Liver (tissue), 9 donors: Measurements from ENCODE around the gene AEN. TPM values are rescaled to one million over a fixed set of nuclear protein-coding genes. Genes with fewer than 3 reads are reported as not detected.

ENCODE experiments used
- DNase-seq: peaks from one replicate; pipeline ENCODE4 v3.0.0-alpha.2; 2017; ENCODE audit warnings: low spot score
- H3K27ac ChIP-seq, 2 donors: one replicate each; pipeline ENCODE4 v1.7.0; 2013; ENCODE audit warnings: inconsistent platforms in 2 of 2, low read length in 2 of 2, control low read depth in 1 of 2, low read depth in 1 of 2, mild to moderate bottlenecking in 1 of 2
- H3K27me3 ChIP-seq, 4 donors: one replicate each; pipeline versions ENCODE4 v1.6.1 to v1.7.0; 2013; ENCODE audit warnings: low read length in 3 of 4, inconsistent platforms in 1 of 4, mild to moderate bottlenecking in 1 of 4, moderate library complexity in 1 of 4; ENCODE audit not compliant: control insufficient read depth in 4 of 4, insufficient read depth in 4 of 4
- H3K36me3 ChIP-seq, 4 donors: one replicate each; pipeline versions ENCODE4 v1.6.1 to v1.7.0; 2013; ENCODE audit warnings: low read length in 3 of 4, mild to moderate bottlenecking in 3 of 4, low read depth in 1 of 4, moderate library complexity in 1 of 4; ENCODE audit not compliant: control insufficient read depth in 4 of 4, insufficient read depth in 3 of 4
- H3K4me1 ChIP-seq, 4 donors: one replicate each; pipeline versions ENCODE4 v1.6.1 to v1.7.0; 2013; ENCODE audit warnings: low read length in 3 of 4, mild to moderate bottlenecking in 3 of 4, moderate library complexity in 1 of 4; ENCODE audit not compliant: control insufficient read depth in 4 of 4, insufficient read depth in 4 of 4
- H3K4me3 ChIP-seq, 3 donors: one replicate each; pipeline versions ENCODE4 v1.6.1 to v1.7.0; 2013; ENCODE audit warnings: low read length in 3 of 3, control low read depth in 1 of 3, low read depth in 1 of 3, mild to moderate bottlenecking in 1 of 3
- H3K9ac ChIP-seq, 2 donors: one replicate each; pipeline ENCODE4 v1.7.0; 2013; ENCODE audit warnings: low read length in 2 of 2, mild to moderate bottlenecking in 2 of 2, moderate library complexity in 2 of 2, control low read depth in 1 of 2, low read depth in 1 of 2
- H3K9me3 ChIP-seq, 4 donors: one replicate each; pipeline versions ENCODE4 v1.6.1 to v1.7.0; 2013; ENCODE audit warnings: low read length in 3 of 4; ENCODE audit not compliant: control insufficient read depth in 4 of 4
- FOXA1 ChIP-seq: IDR thresholded peaks from 2 replicates; pipeline ENCODE4 v1.6.1; 2016; ENCODE audit warnings: antibody characterized with exemption
- FOXA2 ChIP-seq: IDR thresholded peaks from 2 replicates; pipeline ENCODE4 v1.6.1; 2016; ENCODE audit warnings: antibody characterized with exemption
- GABPA ChIP-seq, 2 donors: IDR thresholded peaks in 1 of 2; conservative IDR thresholded peaks in 1 of 2; 2 replicates each; pipeline ENCODE4 v1.6.1; 2016; ENCODE audit warnings: antibody characterized with exemption in 2 of 2, mild to moderate bottlenecking in 1 of 2, moderate library complexity in 1 of 2
- HNF4A ChIP-seq, 2 donors: conservative IDR thresholded peaks; 2 replicates each; pipeline ENCODE4 v1.6.1; 2016; ENCODE audit warnings: antibody characterized with exemption in 2 of 2, mild to moderate bottlenecking in 2 of 2
- HNF4G ChIP-seq: IDR thresholded peaks from 2 replicates; pipeline ENCODE4 v1.6.1; 2016; ENCODE audit warnings: antibody characterized with exemption
- JUND ChIP-seq, 2 donors: IDR thresholded peaks; 2 replicates each; pipeline ENCODE4 v1.6.1; 2016; ENCODE audit warnings: antibody characterized with exemption in 2 of 2
- NR2F2 ChIP-seq: IDR thresholded peaks from 2 replicates; pipeline ENCODE4 v1.6.1; 2016; ENCODE audit warnings: antibody characterized with exemption
- RAD21 ChIP-seq, 2 donors: IDR thresholded peaks; 2 replicates each; pipeline ENCODE4 v1.6.1; 2016; ENCODE audit warnings: antibody characterized with exemption in 2 of 2, mild to moderate bottlenecking in 2 of 2
- RXRA ChIP-seq, 2 donors: IDR thresholded peaks; 2 replicates each; pipeline ENCODE4 v1.6.1; 2017 to 2018; ENCODE audit warnings: antibody characterized with exemption in 2 of 2, mild to moderate bottlenecking in 1 of 2
- SP1 ChIP-seq: IDR thresholded peaks from 2 replicates; pipeline ENCODE4 v1.6.1; 2018; ENCODE audit warnings: antibody characterized with exemption, mild to moderate bottlenecking
- TAF1 ChIP-seq: conservative IDR thresholded peaks from 2 replicates; pipeline ENCODE4 v1.6.1; 2016; ENCODE audit warnings: antibody characterized with exemption, mild to moderate bottlenecking
- YY1 ChIP-seq: IDR thresholded peaks from 2 replicates; pipeline ENCODE4 v1.6.1; 2016; ENCODE audit warnings: antibody characterized with exemption, mild to moderate bottlenecking
- WGBS: extraction: QIAGEN DNeasy Blood & Tissue Kit; methylation state at CpG from one replicate; pipeline ENCODE4 v1.1.7; 2013; 5-methylcytosine and 5-hydroxymethylcytosine counted together
- polyA plus RNA-seq, 2 donors: library from polyadenylated mRNA; stranded (reverse) in 1 of 2; unstranded in 1 of 2; fragments of 200-250 nt in 1 of 2; fragments of >200 nt in 1 of 2; fragmentation: Nextera tagmentation in 1 of 2; extraction: Ambion mirVana in 1 of 2; gene quantifications; one replicate each; pipeline versions ENCODE4 v1.2.1 to v1.2.3, GENCODE V29; 2013 to 2015
- total RNA-seq, 2 donors: library from RNA; depleted of rRNA; stranded (reverse); fragments of >200 nt; gene quantifications; one replicate each; pipeline ENCODE4 v1.2.3, GENCODE V29; 2014
- TF ChIP-seq, protein P1 (sequence below): IDR thresholded peaks from 2 replicates; pipeline ENCODE4 v1.6.1; 2016; ENCODE audit warnings: antibody characterized with exemption
- TF ChIP-seq, protein P2 (sequence below): IDR thresholded peaks from 2 replicates; pipeline ENCODE4 v1.6.1; 2016; ENCODE audit warnings: antibody characterized with exemption
- TF ChIP-seq, protein P3 (sequence below): fragments of 150-350 bp; IDR thresholded peaks from 2 replicates; pipeline ENCODE4 v1.5.1; 2017; ENCODE audit warnings: improper control_type of control experiment, low read depth, low read length; ENCODE audit not compliant: missing input control
- TF ChIP-seq, protein P4 (sequence below): IDR thresholded peaks from 2 replicates; pipeline ENCODE4 v1.6.1; 2016; ENCODE audit warnings: antibody characterized with exemption, mild to moderate bottlenecking
- TF ChIP-seq, protein P5 (sequence below): IDR thresholded peaks from 2 replicates; pipeline ENCODE4 v1.6.1; 2016; ENCODE audit warnings: antibody characterized with exemption
- donor health status: healthy.
- donor health status: healthy.
- donor health status: healthy.
- donor health status: healthy.
- donor health status: healthy.

The AEN gene
- total and polyA plus RNA-seq, 4 donors: 2.8 to 19.2 (median 10.5) TPM

DNA sequence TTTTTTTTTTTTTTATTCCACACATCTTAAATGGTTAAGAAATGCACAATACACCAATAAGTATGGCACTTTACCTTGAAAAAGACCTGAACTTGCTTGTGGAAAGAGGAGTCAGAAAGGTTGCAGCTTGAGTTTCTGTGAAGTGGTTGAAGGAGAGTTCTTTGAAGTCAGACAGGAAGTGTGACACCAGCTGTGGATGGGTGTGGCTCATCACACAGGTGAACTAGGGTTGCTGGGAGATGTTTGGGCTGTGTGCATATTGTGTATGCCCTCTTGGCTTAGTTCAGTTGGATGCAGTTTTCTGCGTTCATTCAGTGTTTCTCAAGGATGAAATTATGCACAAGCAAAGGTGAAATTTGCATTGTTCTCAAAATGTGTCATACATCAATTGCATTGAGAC is 6.3 kb downstream of the AEN start:
- H3K4me1 ChIP-seq: peaks cover 1 to 17% (median 6%) of the 10 kb centered on the region in 4 donors
- no peak overlapping the region for H3K4me3 ChIP-seq
- WGBS: 88% methylated on average over 1 of the region's 1 CpG
- H3K27me3 ChIP-seq: no peaks in the 10 kb centered on the region
- TF ChIP-seq, protein P1, sequence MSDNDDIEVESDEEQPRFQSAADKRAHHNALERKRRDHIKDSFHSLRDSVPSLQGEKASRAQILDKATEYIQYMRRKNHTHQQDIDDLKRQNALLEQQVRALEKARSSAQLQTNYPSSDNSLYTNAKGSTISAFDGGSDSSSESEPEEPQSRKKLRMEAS: no peak
- TF ChIP-seq YY1 (no peak), HNF4A (conservative IDR thresholded peaks at IDR 0.05) (no peak), NR2F2 (no peak), RAD21 (IDR thresholded peaks at IDR 0.05) (no peak), RXRA (IDR thresholded peaks at IDR 0.05) (no peak), TAF1 (no peak), FOXA2 (no peak), FOXA1 (no peak), GABPA (IDR thresholded peaks at IDR 0.05 in 1 of 2, conservative IDR thresholded peaks at IDR 0.05 in 1 of 2) (no peak), HNF4G (no peak), JUND (IDR thresholded peaks at IDR 0.05) (no peak), SP1 (no peak)
- TF ChIP-seq, protein P2, sequence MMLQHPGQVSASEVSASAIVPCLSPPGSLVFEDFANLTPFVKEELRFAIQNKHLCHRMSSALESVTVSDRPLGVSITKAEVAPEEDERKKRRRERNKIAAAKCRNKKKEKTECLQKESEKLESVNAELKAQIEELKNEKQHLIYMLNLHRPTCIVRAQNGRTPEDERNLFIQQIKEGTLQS: no peak
- TF ChIP-seq, protein P3, sequence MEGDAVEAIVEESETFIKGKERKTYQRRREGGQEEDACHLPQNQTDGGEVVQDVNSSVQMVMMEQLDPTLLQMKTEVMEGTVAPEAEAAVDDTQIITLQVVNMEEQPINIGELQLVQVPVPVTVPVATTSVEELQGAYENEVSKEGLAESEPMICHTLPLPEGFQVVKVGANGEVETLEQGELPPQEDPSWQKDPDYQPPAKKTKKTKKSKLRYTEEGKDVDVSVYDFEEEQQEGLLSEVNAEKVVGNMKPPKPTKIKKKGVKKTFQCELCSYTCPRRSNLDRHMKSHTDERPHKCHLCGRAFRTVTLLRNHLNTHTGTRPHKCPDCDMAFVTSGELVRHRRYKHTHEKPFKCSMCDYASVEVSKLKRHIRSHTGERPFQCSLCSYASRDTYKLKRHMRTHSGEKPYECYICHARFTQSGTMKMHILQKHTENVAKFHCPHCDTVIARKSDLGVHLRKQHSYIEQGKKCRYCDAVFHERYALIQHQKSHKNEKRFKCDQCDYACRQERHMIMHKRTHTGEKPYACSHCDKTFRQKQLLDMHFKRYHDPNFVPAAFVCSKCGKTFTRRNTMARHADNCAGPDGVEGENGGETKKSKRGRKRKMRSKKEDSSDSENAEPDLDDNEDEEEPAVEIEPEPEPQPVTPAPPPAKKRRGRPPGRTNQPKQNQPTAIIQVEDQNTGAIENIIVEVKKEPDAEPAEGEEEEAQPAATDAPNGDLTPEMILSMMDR: no peak
- TF ChIP-seq, protein P4, sequence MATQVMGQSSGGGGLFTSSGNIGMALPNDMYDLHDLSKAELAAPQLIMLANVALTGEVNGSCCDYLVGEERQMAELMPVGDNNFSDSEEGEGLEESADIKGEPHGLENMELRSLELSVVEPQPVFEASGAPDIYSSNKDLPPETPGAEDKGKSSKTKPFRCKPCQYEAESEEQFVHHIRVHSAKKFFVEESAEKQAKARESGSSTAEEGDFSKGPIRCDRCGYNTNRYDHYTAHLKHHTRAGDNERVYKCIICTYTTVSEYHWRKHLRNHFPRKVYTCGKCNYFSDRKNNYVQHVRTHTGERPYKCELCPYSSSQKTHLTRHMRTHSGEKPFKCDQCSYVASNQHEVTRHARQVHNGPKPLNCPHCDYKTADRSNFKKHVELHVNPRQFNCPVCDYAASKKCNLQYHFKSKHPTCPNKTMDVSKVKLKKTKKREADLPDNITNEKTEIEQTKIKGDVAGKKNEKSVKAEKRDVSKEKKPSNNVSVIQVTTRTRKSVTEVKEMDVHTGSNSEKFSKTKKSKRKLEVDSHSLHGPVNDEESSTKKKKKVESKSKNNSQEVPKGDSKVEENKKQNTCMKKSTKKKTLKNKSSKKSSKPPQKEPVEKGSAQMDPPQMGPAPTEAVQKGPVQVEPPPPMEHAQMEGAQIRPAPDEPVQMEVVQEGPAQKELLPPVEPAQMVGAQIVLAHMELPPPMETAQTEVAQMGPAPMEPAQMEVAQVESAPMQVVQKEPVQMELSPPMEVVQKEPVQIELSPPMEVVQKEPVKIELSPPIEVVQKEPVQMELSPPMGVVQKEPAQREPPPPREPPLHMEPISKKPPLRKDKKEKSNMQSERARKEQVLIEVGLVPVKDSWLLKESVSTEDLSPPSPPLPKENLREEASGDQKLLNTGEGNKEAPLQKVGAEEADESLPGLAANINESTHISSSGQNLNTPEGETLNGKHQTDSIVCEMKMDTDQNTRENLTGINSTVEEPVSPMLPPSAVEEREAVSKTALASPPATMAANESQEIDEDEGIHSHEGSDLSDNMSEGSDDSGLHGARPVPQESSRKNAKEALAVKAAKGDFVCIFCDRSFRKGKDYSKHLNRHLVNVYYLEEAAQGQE: no peak
- DNase-seq: no peak
- peaks cover 1 to 27% (median 25%) of the 10 kb centered on the region in 4 donors for H3K36me3 ChIP-seq
- H3K9ac ChIP-seq: no peak overlapping the region
- H3K9me3 ChIP-seq: no peaks in the 10 kb centered on the region
- no peak overlapping the region for H3K27ac ChIP-seq

DNA sequence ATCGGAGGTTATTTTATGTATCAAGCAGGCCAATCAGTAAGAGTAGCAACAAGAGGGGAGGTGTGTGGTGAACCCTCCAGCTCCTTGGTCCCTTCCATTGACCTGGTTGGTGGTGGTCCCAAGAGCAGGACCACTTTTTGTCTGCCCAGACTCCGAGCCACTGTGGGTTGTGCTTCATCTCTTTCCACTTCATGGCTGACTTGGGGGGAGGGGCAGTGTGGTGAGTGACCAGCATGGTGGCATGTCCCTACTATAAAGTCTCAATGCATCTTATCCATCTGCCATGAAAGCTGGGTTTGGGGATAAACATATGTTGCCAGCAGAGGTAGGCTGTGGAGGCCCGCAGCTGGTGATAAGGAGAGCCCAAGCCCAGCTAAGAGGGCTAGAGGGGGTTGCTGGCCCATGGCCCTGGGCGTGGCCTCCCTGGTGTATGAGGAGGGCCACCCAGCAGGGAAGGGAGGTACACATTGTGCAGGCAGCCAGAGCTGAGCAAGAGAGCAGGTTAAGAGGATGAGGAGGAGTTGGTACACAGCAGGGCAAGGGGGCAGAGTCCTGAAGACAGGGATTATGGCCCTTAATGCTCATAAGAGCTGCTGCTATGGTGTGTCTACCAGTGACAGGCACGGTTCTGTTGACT is 7.0 kb downstream of the AEN start:
- H3K27ac ChIP-seq: no peak overlapping the region
- no peaks in the 10 kb centered on the region for H3K9me3 ChIP-seq
- no peak overlapping the region for H3K9ac ChIP-seq
- H3K4me1 ChIP-seq: peaks cover 0 to 13% (median 1%) of the 10 kb centered on the region in 4 donors
- no peak overlapping the region for H3K4me3 ChIP-seq
- peaks cover 1 to 27% (median 25%) of the 10 kb centered on the region in 4 donors for H3K36me3 ChIP-seq
- 91% methylated on average over 5 of the region's 5 CpGs for WGBS
- peak; percentile 80 for DNase-seq
- no peaks in the 10 kb centered on the region for H3K27me3 ChIP-seq
- no peak for TF ChIP-seq HNF4A (conservative IDR thresholded peaks at IDR 0.05)
- TF ChIP-seq GABPA (IDR thresholded peaks at IDR 0.05 in 1 of 2, conservative IDR thresholded peaks at IDR 0.05 in 1 of 2): no peak
- no peak for TF ChIP-seq FOXA1
- TF ChIP-seq, protein P2: no peak
- no peak for TF ChIP-seq RAD21 (IDR thresholded peaks at IDR 0.05)
- TF ChIP-seq NR2F2: no peak
- TF ChIP-seq, protein P3: no peak
- no peak for TF ChIP-seq YY1
- TF ChIP-seq TAF1: no peak
- TF ChIP-seq, protein P5, sequence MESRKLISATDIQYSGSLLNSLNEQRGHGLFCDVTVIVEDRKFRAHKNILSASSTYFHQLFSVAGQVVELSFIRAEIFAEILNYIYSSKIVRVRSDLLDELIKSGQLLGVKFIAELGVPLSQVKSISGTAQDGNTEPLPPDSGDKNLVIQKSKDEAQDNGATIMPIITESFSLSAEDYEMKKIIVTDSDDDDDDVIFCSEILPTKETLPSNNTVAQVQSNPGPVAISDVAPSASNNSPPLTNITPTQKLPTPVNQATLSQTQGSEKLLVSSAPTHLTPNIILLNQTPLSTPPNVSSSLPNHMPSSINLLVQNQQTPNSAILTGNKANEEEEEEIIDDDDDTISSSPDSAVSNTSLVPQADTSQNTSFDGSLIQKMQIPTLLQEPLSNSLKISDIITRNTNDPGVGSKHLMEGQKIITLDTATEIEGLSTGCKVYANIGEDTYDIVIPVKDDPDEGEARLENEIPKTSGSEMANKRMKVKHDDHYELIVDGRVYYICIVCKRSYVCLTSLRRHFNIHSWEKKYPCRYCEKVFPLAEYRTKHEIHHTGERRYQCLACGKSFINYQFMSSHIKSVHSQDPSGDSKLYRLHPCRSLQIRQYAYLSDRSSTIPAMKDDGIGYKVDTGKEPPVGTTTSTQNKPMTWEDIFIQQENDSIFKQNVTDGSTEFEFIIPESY: no peak
